Adrenal gland (tissue), 12 donors: ENCODE measurements around the gene OR9A2. TPM values are rescaled to one million over a fixed set of nuclear protein-coding genes. Genes with fewer than 3 reads are reported as not detected.
"Not testable (repeated sequence)": the region's sequence is repeated elsewhere in the genome, so short reads cannot be mapped to it uniquely, and the experiment has no call there.

Experiments used
- DNase-seq, 7 donors: peaks; one replicate each; pipeline ENCODE4 v3.0.0-alpha.2; 2019 to 2020
- H3K27ac ChIP-seq, 5 donors: fragments of 200-600 bp; sonication (generic) in 4 of 5; 1 replicate in 3 of 5; 2 replicates in 2 of 5; pipeline versions ENCODE4 v1.5.1 to v1.8.0; 2016 to 2020; ENCODE audit warnings: mild to moderate bottlenecking in 1 of 5
- H3K27me3 ChIP-seq: fragments of 200-600 bp; 2 replicates; pipeline ENCODE4 v1.8.0; 2021
- H3K36me3 ChIP-seq, 2 donors: fragments of 200-600 bp; replicated peaks in 1 of 2; 1 replicate in 1 of 2; 2 replicates in 1 of 2; pipeline versions ENCODE4 v1.5.1 to v1.8.0; 2018 to 2022
- H3K4me1 ChIP-seq, 2 donors: fragments of 200-600 bp; replicated peaks in 1 of 2; 1 replicate in 1 of 2; 2 replicates in 1 of 2; pipeline versions ENCODE4 v1.5.1 to v1.8.0; 2018 to 2021
- H3K4me3 ChIP-seq, 4 donors: fragments of 200-600 bp; sonication (generic) in 3 of 4; one replicate each; pipeline ENCODE4 v1.5.1; 2016 to 2018
- H3K9me3 ChIP-seq, 3 donors: fragments of 200-600 bp; sonication (generic) in 1 of 3; replicated peaks in 1 of 3; 1 replicate in 2 of 3; 2 replicates in 1 of 3; pipeline versions ENCODE4 v1.5.1 to v1.8.0; 2016 to 2021
- POLR2A ChIP-seq, 2 donors: fragments of 450-650 bp; IDR thresholded peaks; one replicate each; pipeline ENCODE4 v1.6.1; 2017; ENCODE audit warnings: antibody characterized with exemption in 2 of 2, mild to moderate bottlenecking in 2 of 2, moderate library complexity in 1 of 2
- WGBS, 4 donors: extraction: QIAGEN DNeasy Blood & Tissue Kit in 2 of 4; methylation state at CpG; one replicate each; pipeline versions ENCODE4 v1.1.5 to v1.1.7; 2013 to 2017; 5-methylcytosine and 5-hydroxymethylcytosine counted together
- intact Hi-C, 2 donors: fragments of 100-400 bp; cut with DNase I; formaldehyde crosslinking; loops; one replicate each; pipeline versions ENCODE4 v1.14.1 to v1.15.0; 2022 to 2023
- polyA plus RNA-seq, 3 donors: library from polyadenylated mRNA; stranded (reverse); fragments of 200-250 nt in 2 of 3; fragments of 350-450 nt in 1 of 3; fragmentation: Illumina TruSeq in 1 of 3; extraction: RNeasy Lipid Tissue Mini Kit (QIAGEN cat#74804) in 1 of 3; gene quantifications; one replicate each; pipeline ENCODE4 v1.2.3, GENCODE V29; 2013 to 2014
- total RNA-seq, 9 donors: library from RNA; depleted of rRNA in 4 of 9; stranded (reverse); fragments of >200 nt in 4 of 9; fragments of 120-200 nt in 1 of 9; fragmentation: NEBNext Ultra II Directional in 1 of 9; extraction: Animal tissue kit (Norgen Biotek cat#: 25700) in 1 of 9; gene quantifications; one replicate each; pipeline versions ENCODE4 v1.1.0 to v1.2.4, GENCODE V29; 2013 to 2023
- TF ChIP-seq, protein P1 (sequence below), 6 experiments: fragments of 450-650 bp in 4 of 6; fragments of 200-600 bp in 2 of 6; sonication (generic) in 1 of 6; IDR thresholded peaks; 1 replicate in 5 of 6; 2 replicates in 1 of 6; pipeline versions ENCODE4 v1.5.1 to v1.8.0; 2016 to 2021; ENCODE audit warnings: antibody characterized with exemption in 6 of 6, mild to moderate bottlenecking in 2 of 6, moderate library complexity in 1 of 6
- donor health status: healthy with polysubstance abuse.
- donor health status: Bipolar disorder and iron deficiency.
- donor health status: DM: yes; HTN: yes; CAD: no.
- donor health status: DM: no; HTN: no; CAD: no.
- donor health status: DM: no; HTN: no; CAD: no.
- donor health status: DM: yes; HTN: yes; CAD: no.

OR9A2 gene
- total and polyA plus RNA-seq, 12 donors, result 0.78 TPM; not detected in 11

DNA sequence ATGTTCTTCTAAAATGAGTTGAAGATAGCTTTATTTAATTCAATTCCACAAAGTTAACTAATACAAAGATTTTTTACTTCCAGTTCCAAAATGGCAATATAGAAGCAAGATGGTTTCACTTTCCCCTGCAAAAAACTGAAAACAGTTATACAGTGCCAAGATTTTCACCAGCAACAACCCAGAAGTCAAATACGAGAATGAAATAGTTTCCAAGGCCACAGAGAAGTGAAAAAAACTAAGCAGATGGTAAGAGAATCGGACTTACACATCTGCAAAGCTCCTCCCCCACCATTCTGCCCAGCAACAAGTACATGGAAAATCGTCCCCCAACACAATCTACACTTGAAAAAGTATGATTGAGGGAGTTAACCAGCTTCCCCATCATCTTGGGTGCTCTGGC, 34.5 kb downstream of the OR9A2 start:
- Histone ChIP-seq H3K27me3 (peaks cover 4% of the 10 kb centered on the region), H3K36me3 (no peaks in the 10 kb centered on the region), H3K4me1 (no peaks in the 10 kb centered on the region), H3K9me3 (no peaks in the 10 kb centered on the region), H3K27ac (no peak overlapping the region), H3K4me3 (no peak overlapping the region)
- intact Hi-C loops, result no loop called here
- no peak for DNase-seq
- no peak for TF ChIP-seq POLR2A (IDR thresholded peaks at IDR 0.05)
- TF ChIP-seq, protein P1, sequence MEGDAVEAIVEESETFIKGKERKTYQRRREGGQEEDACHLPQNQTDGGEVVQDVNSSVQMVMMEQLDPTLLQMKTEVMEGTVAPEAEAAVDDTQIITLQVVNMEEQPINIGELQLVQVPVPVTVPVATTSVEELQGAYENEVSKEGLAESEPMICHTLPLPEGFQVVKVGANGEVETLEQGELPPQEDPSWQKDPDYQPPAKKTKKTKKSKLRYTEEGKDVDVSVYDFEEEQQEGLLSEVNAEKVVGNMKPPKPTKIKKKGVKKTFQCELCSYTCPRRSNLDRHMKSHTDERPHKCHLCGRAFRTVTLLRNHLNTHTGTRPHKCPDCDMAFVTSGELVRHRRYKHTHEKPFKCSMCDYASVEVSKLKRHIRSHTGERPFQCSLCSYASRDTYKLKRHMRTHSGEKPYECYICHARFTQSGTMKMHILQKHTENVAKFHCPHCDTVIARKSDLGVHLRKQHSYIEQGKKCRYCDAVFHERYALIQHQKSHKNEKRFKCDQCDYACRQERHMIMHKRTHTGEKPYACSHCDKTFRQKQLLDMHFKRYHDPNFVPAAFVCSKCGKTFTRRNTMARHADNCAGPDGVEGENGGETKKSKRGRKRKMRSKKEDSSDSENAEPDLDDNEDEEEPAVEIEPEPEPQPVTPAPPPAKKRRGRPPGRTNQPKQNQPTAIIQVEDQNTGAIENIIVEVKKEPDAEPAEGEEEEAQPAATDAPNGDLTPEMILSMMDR (IDR thresholded peaks at IDR 0.05), result no peak
- 20 to 36% (median 28%) methylated on average over 3 of the region's 3 CpGs for WGBS, 4 donors

DNA sequence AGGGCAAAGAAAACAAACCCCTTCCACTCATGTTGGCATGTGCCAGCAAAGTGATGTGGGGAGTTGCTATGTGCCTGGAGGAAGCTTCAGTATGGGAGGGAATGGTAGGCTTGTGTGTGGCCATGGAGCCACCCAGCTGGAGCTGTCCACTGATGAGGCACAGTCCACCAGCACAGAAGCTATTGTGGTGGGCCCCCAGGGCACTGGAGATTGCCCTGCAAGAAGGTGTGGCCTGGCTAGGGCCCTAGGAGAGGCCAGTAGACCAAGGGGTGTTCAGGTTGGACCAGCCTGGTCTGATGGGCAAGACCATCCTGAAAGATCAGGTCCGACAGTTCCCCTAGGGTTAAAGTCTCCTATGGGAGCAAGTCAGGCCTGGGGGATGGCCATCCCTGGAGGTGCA, 42.6 kb downstream of the OR9A2 start:
- TF ChIP-seq, protein P1 (IDR thresholded peaks at IDR 0.05), result no peak
- no peak for TF ChIP-seq POLR2A (IDR thresholded peaks at IDR 0.05)
- no peaks in the 10 kb centered on the region for H3K27me3 ChIP-seq
- H3K9me3 ChIP-seq, result no peaks in the 10 kb centered on the region
- intact Hi-C loops, result no loop called here
- no peaks in the 10 kb centered on the region for H3K36me3 ChIP-seq
- no peak overlapping the region for H3K4me3 ChIP-seq
- H3K27ac ChIP-seq, result no peak overlapping the region
- H3K4me1 ChIP-seq, result no peaks in the 10 kb centered on the region
- WGBS, 4 donors, result 88 to 90% (median 88%) methylated on average over 1 of the region's 1 CpG; no CpG with 5 or more reads in 1 of the 4 donors
- no peak for DNase-seq

DNA sequence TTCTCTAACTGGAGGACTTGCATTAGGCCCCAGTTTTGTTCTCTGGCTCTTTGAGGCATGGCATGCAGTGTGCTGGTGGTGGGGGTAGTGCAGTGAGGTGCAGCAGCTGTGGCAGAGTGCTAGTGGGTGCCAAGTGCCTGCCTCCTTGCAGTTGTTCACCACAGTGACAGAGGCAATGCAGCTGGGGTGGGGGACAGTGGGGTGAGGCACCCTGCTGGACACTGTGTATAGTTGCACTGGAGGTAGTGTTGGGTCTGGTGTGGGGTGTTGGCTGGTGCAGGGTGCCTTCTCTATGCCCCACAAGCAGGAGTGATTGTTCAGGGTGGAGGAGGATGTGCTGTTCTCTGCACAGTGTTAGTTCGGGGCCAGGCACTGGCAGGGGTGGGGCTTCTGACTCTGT, 43.1 kb downstream of the OR9A2 start:
- Histone ChIP-seq H3K9me3 (no peaks in the 10 kb centered on the region), H3K27ac (no peak overlapping the region), H3K4me3 (no peak overlapping the region), H3K27me3 (no peaks in the 10 kb centered on the region), H3K36me3 (no peaks in the 10 kb centered on the region), H3K4me1 (no peaks in the 10 kb centered on the region)
- intact Hi-C loops, result no loop called here
- TF ChIP-seq, protein P1 (IDR thresholded peaks at IDR 0.05), result no peak
- TF ChIP-seq POLR2A (IDR thresholded peaks at IDR 0.05), result no peak
- no peak for DNase-seq
- WGBS, 4 donors, result 83 to 94% (median 89%) methylated on average over 1 of the region's 1 CpG; no CpG with 5 or more reads in 1 of the 4 donors

DNA sequence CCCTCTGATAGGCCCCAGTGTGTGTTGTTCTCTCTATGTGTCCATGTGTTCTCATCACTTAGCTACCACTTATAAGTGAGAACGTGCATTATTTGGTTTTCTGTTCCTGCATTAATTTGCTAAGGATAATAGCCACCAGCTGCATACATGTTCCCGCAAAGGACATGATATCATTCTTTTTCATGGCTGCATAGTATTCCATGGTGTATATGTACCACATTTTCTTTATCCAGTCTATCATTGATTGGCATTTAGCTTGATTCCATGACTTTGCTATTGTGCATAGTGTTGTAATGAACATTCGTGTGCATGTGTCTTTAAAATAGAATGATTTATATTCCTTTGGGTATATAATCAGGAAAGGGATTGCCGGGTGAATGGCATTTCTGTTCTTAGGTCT, 48.5 kb downstream of the OR9A2 start:
- 75 to 79% (median 78%) methylated on average over 4 of the region's 4 CpGs for WGBS, 4 donors
- H3K36me3 ChIP-seq, DNase-seq, H3K27ac ChIP-seq, H3K27me3 ChIP-seq, H3K4me1 ChIP-seq, intact Hi-C loops, H3K4me3 ChIP-seq, H3K9me3 ChIP-seq: not testable (repeated sequence)

Other genes starting within 250 kb of the OR9A2 start
- gene EPHB6, start 172.1 kb downstream of the OR9A2 start, total RNA-seq, result 10 to 100 TPM in 2 of 9 donors, 1 to 10 TPM in 6, under 1 TPM in 1; 0.78 to 14.4 (median 3.6) TPM
- 10 to 100 TPM in 1 of 3 donors, 1 to 10 TPM in 2; 1.1 to 17.2 (median 9.1) TPM for gene EPHB6, start 172.1 kb downstream of the OR9A2 start, polyA plus RNA-seq
- gene TRPV6, start 141.4 kb downstream of the OR9A2 start, total RNA-seq, result under 1 TPM in 2 of 9 donors, not detected in 7; under 0.01 to 0.10 TPM
- under 1 TPM in 2 of 3 donors, not detected in 1; 0.03 to 0.08 TPM for gene TRPV6, start 141.4 kb downstream of the OR9A2 start, polyA plus RNA-seq
- not detected for gene TRPV5, start 93.4 kb downstream of the OR9A2 start, total RNA-seq
- not detected for gene TRPV5, start 93.4 kb downstream of the OR9A2 start, polyA plus RNA-seq
- gene LLCFC1, start 87.6 kb downstream of the OR9A2 start, total RNA-seq, result not detected
- not detected for gene LLCFC1, start 87.6 kb downstream of the OR9A2 start, polyA plus RNA-seq
- 1 to 10 TPM in 1 of 9 donors, under 1 TPM in 3, not detected in 5; 0.45 to 1.2 (median 0.74) TPM for gene KEL, start 64.8 kb downstream of the OR9A2 start, total RNA-seq
- under 1 TPM; 0.15 to 0.56 (median 0.37) TPM for gene KEL, start 64.8 kb downstream of the OR9A2 start, polyA plus RNA-seq
- gene OR6V1, start 25.2 kb upstream of the OR9A2 start, total RNA-seq, result not detected
- gene OR6V1, start 25.2 kb upstream of the OR9A2 start, polyA plus RNA-seq, result not detected
- gene PIP, start 104.9 kb upstream of the OR9A2 start, total RNA-seq, result not detected
- not detected for gene PIP, start 104.9 kb upstream of the OR9A2 start, polyA plus RNA-seq
- not detected for gene TAS2R39, start 156.3 kb upstream of the OR9A2 start, total RNA-seq
- not detected for gene TAS2R39, start 156.3 kb upstream of the OR9A2 start, polyA plus RNA-seq
- not detected for gene TAS2R40, start 194.9 kb upstream of the OR9A2 start, total RNA-seq
- not detected for gene TAS2R40, start 194.9 kb upstream of the OR9A2 start, polyA plus RNA-seq
- gene GSTK1, start 236.3 kb upstream of the OR9A2 start, total RNA-seq, result 100 to 1,000 TPM; 155 to 333 (median 210) TPM
- gene GSTK1, start 236.3 kb upstream of the OR9A2 start, polyA plus RNA-seq, result 100 to 1,000 TPM; 173 to 240 (median 229) TPM